NCI-H2081 treated with DMSO at 0.1 percent for 48 hours (cell line): ENCODE data around the gene GCDH.
"Not testable (repeated sequence)": the region's sequence is repeated elsewhere in the genome, so short reads cannot be mapped to it uniquely, and the experiment has no call there.

Experiments used
- DNase-seq: peaks from one replicate; lab custom pipeline; 2025; lab: John Stamatoyannopoulos, UW

Gene GCDH

DNA sequence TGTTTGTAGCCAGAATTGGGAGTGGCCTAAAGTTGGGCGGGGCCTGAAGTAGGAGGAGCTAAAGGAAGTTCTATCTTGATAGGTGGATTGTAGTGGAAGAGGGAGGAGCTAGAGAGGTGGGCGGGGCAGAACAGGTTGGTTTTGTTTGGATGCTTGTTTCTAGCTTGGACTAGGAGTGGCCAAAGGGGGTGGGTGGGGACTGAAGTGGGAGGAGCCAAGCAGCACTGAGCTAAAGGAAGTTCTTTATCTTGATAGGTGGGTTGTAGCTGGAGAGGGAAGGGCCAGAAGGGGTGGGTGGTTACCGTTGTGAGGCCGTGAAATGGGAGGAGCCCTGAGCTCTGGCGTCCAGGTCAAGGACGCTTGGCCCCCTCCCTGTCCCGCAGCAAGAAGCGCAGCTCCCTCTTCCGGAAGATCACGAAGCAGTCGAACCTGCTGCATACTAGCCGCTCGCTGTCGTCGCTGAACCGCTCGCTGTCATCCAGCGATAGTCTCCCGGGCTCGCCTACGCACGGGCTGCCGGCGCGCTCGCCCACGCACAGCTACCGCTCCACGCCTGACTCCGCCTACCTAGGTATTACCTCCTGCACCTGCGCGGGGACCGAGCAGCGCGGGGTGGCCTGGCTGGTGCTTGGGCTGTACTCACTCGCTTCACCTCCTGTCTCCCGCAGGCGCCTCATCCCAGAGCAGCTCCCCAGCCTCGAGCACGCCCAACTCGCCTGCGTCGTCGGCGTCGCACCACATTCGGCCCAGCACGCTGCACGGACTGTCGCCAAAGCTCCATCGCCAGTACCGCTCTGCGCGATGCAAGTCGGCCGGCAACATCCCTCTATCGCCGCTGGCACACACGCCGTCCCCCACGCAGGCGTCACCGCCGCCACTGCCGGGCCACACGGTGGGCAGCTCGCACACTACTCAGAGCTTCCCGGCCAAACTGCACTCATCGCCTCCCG lies 17.7 kb upstream of the GCDH start:
- no peak for DNase-seq

DNA sequence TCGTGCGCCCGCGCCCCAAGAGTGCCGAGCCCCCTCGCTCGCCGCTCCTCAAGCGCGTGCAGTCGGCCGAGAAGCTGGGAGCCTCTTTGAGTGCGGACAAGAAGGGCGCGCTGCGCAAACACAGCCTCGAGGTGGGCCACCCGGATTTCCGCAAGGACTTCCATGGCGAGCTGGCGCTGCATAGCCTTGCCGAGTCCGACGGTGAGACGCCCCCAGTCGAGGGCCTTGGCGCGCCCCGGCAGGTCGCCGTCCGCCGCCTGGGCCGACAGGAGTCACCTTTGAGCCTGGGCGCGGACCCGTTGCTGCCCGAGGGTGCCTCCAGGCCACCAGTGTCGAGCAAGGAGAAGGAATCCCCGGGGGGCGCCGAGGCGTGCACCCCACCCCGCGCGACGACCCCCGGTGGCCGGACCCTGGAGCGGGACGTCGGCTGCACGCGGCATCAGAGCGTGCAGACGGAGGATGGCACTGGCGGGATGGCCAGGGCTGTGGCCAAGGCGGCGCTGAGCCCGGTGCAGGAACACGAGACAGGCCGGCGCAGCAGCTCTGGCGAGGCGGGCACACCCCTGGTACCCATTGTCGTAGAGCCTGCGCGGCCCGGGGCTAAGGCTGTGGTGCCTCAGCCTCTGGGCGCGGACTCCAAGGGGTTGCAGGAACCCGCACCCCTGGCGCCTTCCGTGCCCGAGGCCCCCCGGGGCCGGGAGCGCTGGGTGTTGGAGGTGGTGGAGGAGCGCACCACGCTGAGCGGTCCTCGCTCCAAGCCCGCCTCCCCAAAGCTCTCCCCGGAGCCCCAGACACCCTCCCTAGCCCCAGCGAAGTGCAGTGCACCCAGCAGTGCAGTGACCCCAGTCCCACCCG lies 16.8 kb upstream of the GCDH start:
- DNase-seq, result no peak

DNA sequence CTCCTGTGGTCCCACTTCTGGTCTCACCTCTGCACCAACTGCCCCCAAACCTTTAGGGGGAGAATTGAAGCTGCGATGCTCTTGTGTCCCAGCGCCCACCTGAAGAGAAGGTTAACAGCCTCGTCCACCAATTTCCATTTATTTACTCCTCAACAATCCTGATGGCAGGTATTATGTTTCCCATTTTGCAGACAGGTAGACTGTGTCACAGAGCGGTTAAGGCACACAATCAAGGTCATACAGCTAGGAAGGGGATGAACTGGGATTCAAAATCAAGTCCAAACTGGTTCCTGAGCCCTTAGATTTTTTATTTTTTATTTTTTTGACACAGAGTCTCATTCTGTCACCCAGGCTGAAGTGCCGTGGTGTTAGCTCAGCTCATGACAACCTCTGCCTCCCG lies 15.9 kb upstream of the GCDH start:
- DNase-seq, result no peak

DNA sequence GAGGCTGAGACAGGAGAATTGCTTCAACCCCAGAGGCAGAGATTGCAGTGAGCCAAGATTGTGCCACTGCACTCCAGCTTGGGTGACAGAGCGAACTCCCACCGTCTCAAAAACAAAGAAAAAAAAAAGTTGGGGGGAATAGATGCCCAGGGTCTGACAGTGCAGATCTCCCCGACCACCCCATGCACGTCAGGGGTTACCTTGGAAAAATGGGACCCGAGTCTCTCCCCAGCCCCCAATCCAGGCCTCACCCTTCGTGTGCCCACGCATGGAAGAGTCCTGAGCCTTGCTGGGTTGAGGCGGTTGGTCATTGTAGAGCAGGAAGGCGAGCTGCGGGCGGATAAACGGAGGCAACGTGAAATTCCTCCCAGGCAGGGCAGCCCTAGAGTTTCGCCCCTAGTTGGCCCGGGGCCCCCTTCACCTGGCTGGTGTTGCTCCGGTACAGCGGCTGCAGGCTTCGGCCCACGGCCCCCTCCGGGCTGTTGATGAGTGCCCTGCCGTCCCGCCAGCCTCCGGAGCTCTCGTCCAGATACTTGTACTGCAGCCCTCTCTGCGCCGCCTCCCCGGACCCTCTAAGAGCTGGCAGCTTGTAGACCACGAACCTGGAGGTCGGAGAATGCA lies 10.3 kb upstream of the GCDH start:
- no peak for DNase-seq

DNA sequence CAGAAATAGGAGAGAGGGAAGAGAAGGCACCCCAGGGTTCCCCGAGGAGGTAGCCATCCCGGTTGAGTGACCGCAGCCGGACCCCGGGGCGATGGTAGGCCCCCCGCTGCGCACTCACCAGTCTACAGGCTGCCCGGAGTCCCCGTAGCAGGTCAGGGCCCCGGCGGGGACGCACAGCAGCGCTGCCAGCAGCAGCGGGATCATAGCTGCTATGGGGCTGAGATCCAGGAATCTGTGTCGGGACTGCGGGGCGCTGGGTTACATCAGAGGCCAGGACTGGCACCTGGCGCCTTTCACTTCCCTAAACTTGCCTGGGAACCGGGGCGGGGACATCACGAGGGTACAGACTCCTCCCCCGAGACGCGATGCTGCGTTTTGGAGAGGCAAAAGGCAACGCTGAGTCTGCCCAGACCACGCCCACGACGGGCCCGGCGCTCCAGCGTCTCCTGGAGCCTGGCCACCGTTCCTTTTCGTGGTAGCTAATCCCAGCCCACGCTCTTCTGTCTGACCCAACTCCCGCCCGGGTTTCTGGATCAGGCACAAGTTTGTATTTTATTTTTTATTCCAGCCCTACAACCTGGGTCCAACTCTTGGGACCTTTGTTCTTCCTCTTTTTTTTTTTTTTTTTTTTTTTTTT lies 9.7 kb upstream of the GCDH start, which contains the start of gene DNASE2:
Gene DNASE2, minus strand, starts transcription at position 278 of the 637 bp plus-strand sequence. Its CDS starts 74 bp downstream, at position 204.
- DNase-seq, result peak; percentile 88

DNA sequence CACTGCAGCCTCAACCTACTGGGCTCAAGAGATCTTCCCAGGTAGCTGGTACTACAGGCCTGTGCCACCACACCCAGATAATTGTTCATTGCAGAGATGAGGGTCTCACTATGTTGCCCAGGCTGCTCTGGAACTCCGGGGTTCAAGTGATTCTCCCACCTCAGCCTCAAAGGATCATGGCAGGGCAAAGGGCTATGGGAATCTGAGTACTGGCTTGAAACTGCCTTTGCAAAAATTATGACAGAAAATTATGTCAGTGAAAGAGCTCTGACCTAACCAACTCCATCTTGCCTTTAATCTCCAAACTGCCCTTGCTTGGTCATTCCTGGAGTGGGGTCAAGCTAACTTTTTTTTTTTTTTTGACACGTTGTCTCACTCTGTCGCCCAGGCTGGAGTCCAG lies 8.4 kb upstream of the GCDH start:
- DNase-seq, result no peak

DNA sequence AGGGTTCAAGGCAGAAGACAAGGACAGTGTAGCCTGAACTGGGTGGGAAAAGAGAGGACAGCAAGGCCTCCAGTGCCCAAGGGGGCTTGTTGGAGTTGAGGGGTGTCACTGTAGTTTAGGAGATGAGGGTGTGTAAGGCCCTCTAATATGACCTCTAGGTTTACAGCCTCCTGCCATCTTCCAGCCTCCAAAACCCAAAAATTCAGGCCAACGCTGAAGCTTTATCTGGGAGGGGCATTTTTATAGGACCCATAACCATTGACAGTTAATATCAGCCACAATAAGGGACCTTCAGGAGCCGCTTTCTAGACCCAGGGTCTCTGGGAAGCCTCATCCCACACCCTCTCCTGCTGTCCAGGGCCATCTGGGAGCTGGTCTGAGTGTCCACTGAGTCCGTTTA lies 6.8 kb upstream of the GCDH start:
- no peak for DNase-seq

DNA sequence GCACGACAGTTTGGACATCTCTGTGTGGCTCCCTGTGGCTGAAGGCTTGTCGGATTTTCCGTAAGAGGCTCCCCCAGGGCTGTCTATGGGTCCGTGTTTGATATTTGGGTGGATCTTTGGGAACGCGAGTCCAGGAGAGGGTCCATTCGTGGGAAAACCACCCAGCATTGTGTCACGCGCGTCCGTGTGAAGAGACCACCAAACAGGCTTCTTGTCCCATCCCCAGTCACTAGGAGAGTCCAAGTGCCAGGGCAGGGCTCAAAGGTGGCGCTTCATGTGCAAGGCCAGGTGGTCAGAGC lies 6.4 kb upstream of the GCDH start:
- no peak for DNase-seq

DNA sequence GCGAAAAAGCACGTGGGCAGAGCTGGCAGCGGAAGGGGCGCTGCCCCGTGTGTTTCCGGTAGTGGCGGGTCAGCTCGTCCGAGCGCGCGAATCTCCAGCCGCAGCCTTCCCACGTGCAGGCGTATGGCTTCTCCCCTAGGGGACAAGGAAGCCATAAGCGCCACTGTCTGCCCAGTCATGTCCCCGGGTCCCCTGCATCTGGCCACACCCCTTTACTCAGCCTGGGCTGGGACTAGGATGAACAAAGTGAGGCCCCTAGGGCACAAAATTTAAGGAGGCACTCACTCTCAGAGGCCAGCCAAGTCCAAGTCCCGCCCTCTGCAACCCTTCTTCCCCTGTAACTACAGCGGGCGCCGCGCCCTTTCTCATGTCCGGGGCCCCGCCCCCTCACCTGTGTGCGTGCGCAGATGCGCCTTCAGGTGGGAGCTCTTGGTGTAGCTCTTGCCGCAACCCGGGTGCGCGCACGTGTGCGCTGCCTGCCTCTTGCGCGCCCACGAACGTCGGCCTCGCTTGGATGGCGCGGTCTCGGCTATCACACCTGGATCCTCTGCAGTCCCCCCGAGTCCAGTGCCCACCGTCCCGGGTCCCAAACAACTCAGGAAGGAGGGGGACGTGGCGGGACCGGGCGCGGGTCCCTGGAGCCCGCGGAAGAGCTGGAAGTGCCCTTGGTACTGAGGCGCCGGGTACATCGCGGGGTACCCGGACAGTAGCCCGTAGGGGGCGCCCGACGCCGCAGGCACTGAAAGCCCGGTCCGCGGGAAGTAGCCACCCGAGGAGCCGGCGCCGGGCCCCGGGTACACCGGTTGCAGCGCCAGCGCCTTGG lies 5.8 kb upstream of the GCDH start:
- peak; percentile 62 for DNase-seq

DNA sequence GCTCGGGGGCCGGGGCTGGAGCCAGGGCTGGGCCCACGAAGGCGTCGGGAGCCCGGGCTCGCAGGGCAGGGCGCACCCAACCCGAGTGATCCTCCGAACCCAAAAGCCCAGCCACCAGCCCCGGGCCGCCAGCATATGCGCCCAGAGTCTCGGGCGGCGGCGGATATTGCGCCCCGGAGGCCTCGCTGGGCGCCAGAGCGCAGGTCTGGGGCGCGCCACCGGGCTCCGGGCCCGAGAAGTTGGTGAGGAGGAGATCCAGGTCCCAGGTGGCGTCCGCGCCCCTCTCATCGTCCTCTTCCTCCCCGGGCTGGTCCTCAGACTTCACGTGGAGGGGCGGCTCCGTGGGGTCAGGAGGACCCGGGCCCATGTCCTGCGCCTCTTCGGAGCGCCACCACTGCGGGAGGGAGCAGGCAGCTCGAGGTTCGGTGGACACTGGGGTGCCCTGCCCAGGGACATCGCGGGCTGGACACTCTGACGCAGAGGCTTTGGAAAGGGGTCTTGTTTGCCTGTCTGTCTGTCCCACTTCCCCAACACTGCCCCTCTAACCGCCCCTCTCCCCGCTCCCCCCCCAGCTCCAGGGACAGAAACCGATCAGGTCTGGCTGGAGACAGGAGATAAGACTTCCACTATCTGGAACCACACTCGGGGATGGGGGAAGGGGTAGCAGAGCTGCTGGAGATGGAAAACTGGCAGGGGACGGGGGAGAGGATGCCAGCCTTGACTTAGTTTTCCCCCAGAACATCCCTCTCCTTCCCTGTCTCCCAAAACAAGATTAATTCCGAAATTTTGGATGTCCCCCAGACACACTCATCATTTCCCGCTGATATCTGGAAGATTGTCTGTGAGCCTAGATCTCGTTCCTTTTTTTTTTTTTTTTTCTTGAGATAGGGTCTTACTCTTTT lies 5.0 kb upstream of the GCDH start:
- DNase-seq, result no peak

DNA sequence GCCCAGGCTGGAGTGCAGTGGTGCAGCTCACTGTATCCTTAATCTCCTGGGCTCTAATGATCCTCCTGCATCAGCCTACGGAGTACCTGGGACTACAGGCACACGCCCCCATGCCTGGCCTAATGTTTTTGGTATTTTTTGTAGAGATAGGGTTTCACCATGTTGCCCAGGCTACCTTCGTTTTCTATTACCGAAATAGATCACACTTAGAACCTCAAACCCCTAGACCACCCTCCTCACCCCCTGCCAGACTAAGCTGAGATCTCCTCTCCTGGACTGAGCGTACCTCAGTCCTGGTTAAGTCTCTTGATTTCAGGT lies 4.3 kb upstream of the GCDH start:
- DNase-seq, result no peak

DNA sequence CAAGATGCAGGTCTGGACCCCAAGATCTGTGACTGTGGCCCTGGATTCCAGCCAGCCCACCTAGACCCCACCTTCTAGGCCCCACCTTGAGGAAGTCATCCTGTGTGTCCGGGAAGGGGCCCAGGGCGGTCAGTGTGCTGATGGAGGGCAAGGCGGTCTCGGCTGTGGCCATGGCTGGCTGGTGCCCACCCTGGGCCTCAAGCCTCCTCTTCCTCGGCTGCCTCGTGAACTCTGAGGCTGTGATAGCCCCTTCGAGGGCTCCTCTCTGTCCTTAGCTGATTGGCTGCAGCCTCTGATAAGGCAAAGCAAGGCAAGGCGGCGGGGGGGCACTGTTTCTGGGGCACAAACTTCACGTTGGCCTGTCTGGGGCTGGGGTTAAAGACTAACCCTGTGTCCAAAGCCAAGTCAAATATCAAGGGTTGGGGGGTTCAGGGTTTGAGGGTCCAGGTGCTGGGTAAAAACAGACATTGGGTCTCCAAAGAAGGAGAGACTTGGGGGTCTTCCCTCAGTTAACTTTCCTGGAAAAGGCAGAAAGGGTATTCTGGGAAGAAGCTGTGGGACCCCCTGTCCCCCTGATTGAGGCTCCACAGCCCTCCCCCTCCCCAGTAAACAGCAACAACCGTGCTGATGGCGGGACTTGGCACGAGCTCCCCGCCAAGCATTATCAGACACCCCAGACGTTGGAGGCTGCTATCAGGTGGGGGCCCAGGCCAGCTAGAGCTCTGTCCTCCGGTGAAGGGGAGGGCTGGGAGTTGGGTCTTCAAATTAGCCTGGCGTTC lies 3.8 kb upstream of the GCDH start, which contains the start of gene KLF1:
Gene KLF1, minus strand, starts transcription at position 233 of the 779 bp plus-strand sequence. Its CDS starts 61 bp downstream, at position 172.
- DNase-seq, result no peak

DNA sequence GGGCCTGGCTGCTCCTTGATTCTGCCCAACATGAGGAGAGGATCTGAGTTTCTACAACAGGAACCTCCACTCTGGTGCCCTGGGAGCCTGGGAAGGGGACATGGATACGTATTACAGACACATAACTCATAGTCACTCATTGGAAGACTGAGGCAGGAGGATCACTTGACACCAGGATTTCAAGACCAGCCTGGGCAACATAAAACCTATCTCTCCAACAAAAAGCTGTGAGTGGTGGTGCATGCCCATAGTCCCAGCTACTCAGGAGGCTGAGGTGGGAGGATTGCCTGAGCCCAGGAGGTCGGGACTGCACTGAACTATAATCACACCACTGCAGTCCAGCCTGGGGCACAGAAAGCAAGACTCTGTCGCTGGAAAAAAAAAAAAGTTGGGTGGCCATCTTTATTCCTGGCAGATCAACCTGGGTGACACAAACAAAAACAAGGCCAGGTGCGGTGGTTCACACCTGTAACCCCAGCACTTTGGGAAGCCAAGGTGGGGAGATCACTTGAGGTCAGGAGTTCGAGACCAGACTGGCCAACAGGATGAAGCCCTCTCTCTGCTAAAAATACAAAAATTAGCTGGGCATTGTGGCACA lies 2.9 kb upstream of the GCDH start:
- DNase-seq, result no peak

DNA sequence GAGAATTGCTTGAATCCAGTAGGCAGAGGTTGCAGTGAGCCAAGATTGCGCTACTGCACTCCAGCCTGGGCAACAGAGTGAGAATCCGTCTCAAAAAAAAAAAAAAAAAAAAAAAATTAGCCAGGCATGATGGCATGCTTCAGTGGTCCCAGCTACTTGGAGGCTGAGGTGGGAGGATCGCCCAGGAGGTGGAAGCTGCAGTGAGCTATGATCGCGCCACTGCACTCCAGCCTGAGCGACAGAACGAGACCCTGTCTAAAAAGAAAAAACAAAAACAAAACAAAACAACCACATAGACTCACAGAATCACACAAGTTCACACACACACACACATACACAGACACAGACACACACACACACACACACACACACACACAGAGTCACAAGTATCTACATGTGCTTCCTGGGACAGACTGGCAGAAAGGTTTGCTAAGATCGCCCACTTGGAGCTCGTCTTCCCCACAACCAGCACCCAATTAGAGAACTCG lies 617 bp upstream of the GCDH start:
- not testable (repeated sequence) for DNase-seq

DNA sequence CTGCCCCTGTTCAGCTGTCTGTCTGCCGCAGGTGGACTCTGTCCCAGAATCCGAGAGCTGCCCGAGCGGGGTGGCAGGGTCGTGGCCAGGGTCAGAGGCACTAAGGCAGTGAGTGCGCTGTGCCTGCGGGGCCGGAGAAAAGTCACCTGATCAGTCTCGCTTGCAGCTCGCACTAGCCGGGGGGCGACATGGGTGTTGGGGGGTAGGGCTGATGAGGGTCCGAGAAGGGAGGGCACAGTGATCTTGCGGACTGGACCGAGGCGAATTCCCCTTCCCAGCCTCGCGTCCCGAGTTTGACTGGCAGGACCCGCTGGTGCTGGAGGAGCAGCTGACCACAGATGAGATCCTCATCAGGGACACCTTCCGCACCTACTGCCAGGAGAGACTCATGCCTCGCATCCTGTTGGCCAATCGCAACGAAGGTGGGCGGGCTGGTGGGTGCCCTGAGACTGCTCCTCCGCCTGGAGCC lies 627 bp downstream of the GCDH start:
- no peak for DNase-seq

DNA sequence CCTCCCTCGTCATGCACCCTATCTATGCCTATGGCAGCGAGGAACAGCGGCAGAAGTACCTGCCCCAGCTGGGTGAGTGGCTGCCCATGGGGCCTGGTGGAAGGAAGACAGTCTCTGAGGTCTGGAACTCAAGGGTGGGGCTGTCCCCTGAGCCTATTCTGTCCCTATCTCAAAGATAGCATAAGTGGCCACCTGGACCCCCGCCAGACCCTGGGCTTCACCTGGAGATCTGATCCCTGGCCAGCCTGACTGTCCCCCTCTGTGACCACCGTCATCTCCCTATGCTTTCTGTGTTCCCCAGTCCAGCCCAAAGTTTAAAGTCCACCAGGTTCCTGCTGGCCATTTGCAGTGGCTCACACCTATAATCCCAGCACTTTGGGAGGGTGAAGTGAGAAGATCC lies 2.6 kb downstream of the GCDH start:
- DNase-seq, result no peak

DNA sequence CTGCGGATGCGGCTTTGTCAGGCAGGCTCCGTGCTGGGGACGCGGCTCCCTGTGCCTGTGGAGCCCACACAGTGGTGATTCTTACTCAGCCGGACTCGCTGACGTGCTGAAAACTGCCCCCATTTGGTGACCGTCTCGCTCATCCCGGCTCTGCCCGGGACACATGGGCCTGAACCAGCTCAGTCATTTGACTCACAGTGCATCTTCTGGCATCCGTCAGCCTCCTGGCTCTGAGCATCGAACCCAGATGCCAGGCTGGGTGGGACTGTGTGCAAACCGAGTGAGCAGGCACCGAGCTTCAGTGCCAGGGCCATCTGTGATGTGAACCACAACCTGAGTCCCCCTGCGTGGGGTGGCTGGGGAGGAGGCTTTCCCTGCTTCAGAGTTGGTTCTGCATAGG lies 5.5 kb downstream of the GCDH start:
- no peak for DNase-seq

DNA sequence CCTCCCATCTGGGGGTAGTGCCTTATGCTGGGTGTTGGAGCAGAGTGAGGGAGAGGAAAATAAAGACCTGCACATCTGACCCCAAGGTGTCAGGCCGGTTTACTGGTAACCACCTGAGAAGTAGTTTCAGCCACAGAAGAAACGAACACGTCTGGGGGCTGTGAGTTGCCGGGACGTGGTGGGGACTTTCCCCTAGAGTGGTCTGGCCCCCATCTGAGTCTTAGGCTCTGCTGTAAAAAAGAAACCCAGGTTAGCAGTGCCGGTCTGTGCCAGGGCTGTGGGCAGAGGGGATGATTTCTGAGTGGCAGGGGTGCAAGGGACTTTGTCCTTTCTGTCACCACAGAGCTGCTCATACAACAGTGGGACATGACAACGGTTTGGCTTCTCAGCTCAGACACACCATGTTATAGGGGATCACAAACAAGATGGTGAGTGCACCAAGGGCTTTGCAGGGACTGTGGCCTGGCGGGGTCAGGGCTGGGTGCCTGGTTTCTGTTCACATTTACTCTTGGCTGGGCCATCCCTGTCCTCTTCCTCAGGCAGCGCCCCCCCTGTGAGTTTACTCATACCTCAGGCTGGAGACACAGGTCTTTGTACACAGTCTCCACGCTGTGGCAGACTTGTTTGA lies 9.0 kb downstream of the GCDH start:
- no peak for DNase-seq
